Fibroblast of the conjunctiva (primary cell): ENCODE measurements around the gene ARHGAP40.

Experiments
- DNase-seq: peaks from one replicate; pipeline ENCODE4 v3.0.0-alpha.2; 2010; ENCODE audit warnings: low read depth

Gene ARHGAP40

DNA sequence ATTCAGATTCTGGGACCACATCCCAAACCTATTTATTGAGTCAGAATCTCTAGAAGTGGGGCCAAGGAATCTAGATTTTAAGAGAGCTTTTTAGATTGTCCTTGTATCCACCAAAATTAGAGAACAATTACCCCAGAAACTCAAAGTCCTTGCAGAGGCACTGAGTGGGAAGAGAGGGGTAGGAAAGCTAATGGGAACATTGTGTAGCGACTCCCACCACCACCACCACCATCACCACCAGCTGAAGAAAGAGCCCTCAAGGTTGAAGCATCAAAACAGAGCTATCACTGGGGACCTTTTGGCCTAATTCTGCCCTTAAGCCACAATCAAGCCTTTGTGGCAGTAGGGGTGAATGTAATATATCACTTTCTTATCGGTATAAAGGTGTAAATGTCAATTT is 83.7 kb downstream of the ARHGAP40 start:
- no peak for DNase-seq

DNA sequence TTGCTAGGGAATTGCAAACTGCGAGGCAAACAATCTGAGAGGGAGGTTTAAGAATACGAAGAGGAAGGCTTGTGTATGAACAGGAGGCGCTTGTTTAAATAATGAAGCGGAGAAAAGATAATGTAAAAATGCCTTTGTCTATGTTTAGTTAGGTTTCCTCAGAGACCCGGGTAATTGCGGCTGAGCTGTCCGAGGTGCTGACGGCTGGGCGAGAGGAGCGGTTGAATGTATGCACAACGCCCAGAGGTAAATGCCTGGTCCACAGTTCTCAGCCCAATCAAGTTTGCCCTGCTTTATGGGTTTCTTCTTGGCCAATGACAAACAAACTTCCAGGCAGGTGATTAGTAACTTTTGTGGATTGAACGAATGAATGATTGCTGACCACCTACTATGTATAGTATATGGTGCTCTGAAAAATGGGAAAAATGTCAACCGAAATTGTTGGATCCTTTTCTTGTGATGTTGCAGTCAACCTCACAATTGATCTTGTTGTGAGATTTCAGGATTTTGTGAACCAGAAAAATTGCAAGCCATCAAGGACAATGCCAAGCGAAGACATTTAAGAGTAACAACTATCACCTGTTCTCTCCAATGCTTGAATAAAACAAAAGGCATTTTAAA is 84.4 kb downstream of the ARHGAP40 start:
- no peak for DNase-seq

DNA sequence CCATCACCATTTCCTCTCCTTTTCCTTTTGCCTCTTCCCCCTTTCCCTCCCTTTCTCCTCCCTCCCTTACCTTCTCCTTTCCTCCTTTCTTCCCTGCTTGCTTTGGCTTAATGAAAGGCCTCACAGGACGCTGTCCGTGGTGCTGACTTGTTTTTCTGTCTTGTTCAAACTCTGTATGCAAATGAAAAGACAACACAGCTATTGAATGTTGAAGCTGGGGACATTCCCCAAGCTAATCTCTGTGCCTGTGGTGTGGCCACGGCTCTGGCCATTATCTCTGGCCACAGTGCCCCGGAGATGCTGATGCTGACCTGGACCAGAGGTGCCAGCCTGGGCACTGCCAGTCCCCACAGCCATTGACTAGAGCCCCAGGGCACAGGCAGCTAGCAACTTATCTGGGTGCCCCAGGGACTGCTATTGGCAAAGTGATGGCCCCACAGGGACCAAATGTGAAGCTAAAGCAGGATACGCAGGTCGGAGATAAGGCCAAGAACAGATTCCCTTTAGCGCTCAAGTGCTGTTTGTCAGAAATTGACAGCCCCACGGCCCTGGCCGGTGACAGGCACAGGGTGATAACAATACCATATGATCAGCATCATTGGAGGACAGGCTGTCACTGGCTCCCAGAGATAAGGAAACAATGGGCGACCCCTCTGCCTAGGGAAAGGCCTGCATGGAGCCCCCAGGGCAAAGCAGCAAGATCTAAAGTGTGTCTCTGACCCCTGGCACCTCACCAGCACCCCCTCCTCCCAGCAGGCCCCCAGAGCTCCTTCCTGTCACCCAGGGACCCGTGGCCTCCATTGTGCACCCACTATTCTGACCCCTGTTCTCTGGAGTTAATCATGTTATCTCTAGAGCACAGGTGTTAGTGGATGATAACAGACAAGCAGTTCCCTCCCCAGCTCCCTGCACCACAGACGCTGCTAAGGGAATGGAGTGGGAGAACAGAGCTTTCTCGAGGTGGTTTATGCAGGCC is 91.1 kb downstream of the ARHGAP40 start:
- peak; percentile 29 for DNase-seq

DNA sequence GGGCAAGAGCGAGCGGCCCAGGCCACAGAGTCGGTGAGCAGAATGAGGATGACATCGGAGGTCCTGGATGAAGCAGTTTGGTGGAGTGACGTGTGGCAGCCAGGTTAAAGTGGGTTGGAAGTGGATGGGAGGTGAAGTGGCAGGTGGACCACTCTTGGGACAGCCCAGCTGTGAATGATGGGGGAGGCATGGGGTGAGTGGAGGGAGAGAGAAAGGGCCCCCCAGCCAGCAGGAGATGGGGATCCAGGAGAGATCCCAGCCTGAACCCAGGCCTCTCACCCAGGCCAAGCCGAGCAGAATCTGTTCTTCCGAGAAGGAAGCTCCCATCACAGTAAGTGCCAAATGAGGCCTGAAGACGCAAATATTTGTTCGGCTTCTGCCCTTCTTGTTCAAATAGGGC is 95.7 kb downstream of the ARHGAP40 start:
- no peak for DNase-seq

DNA sequence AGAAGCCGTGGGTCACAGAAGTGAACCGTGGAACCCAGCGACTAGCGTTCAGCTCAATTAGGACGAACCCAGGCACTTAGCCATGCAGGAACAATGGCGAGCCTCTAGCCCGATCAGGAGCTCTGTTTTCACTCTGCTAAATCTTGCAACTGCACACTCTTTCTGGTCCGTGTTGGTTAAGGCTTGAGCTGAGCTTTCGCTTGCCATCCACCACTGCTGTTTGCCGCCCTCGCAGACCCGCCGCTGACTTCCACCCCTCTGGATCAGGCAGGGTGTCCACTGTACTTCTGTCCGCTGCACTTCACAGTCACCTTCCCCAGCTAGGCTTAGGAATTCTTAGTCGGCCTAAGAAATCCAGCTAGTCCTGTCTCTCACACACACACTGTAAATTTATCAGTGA is 96.9 kb downstream of the ARHGAP40 start:
- no peak for DNase-seq

DNA sequence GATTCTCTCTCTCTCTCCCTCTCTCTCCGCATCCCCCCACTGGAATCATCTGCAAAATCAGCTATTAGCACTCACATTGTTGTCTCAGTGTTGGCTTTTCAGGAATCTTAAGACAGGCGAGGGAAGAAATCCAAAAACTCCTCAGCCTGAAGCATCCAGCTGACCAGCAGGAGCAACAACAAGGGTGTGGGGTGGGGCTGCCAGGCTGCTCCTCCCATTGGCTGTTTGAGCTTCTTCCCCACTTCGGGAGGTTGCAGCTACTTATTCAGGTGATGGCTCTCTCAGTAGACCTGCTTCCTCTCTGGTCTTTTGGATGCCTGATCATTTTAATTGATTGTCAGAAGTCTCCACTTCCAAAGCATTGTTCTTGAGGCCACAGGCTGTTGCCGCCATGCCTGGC is 98.5 kb downstream of the ARHGAP40 start:
- DNase-seq, result no peak
